ENCODE results near the gene ITGB2. TPM values are rescaled to one million over a fixed set of nuclear protein-coding genes. Genes with fewer than 3 reads are reported as not detected.

Gene ITGB2
- total RNA-seq, 2 experiments from 2014 or later = 242 to 247 TPM

GRCh38 chr21:44912158-44912473 lies 8.6 kb downstream of the ITGB2 start:
- peaks cover 25% of the 10 kb centered on the region for H3K36me3 Mint-ChIP-seq
- H3K9me3 Mint-ChIP-seq = no peaks in the 10 kb centered on the region
- POLR2A ChIA-PET = interaction anchor here (1.4 to 4.6 kb wide), 4 partner anchors 16 to 28 kb away, joined by 4 to 36 read pairs (median 10); partner anchors contain the start of gene SLX9
- peaks cover 64% of the 10 kb centered on the region for H3K4me1 Mint-ChIP-seq (ENCODE audit: low read depth)
- H3K27ac Mint-ChIP-seq = peak overlapping the region; percentile 93
- CTCF ChIA-PET = interaction anchor here (1.3 to 5.9 kb wide), 10 partner anchors 9 to 401 kb away, joined by 3 to 42 read pairs (median 11); partner anchors contain the start of genes ITGB2 and UBE2G2
- intact Hi-C loops (cut with micrococcal nuclease) = loop anchor here (1.0 kb wide), 1 partner anchor 8 kb away; the partner anchor contains the start of gene ITGB2
- H3K4me3 Mint-ChIP-seq = peak overlapping the region; percentile 58
- no peak for DNase-seq
- no peaks in the 10 kb centered on the region for H3K27me3 Mint-ChIP-seq

GRCh38 chr21:44911384-44912157 lies 9.1 kb downstream of the ITGB2 start:
- Mint-ChIP-seq H3K36me3 (peaks cover 26% of the 10 kb centered on the region), H3K27ac (peak overlapping the region; percentile 93), H3K4me1 (ENCODE audit: low read depth) (peaks cover 60% of the 10 kb centered on the region), H3K9me3 (no peaks in the 10 kb centered on the region), H3K27me3 (no peaks in the 10 kb centered on the region), H3K4me3 (peak overlapping the region; percentile 58)
- ChIA-PET POLR2A (interaction anchor here (0.6 to 4.6 kb wide), 4 partner anchors 15 to 166 kb away, joined by 3 to 36 read pairs (median 5); partner anchors contain the start of gene SLX9), CTCF (interaction anchor here (0.8 to 5.9 kb wide), 12 partner anchors 9 to 401 kb away, joined by 3 to 42 read pairs (median 6); partner anchors contain the start of genes ITGB2 and UBE2G2)
- intact Hi-C loops (cut with micrococcal nuclease) = loop anchor here (1.0 kb wide), 1 partner anchor 9 kb away; the partner anchor contains the start of gene ITGB2
- peak; percentile 75 for DNase-seq

- Mint-ChIP-seq H3K27me3 (no peaks in the 10 kb centered on the region), H3K4me1 (ENCODE audit: low read depth) (peaks cover 58% of the 10 kb centered on the region), H3K9me3 (no peaks in the 10 kb centered on the region), H3K27ac (peak overlapping the region; percentile 93), H3K36me3 (peaks cover 31% of the 10 kb centered on the region), H3K4me3 (peak overlapping the region; percentile 58)
- intact Hi-C loops (cut with micrococcal nuclease) = no loop called here
- ChIA-PET POLR2A (interaction anchor here (0.6 to 4.6 kb wide), 4 partner anchors 13 to 166 kb away, joined by 3 to 36 read pairs (median 4); no protein-coding TSS in a partner anchor), CTCF (interaction anchor here (0.8 to 5.9 kb wide), 12 partner anchors 10 to 400 kb away, joined by 3 to 42 read pairs (median 6); partner anchors contain the start of genes ITGB2 and UBE2G2)
- DNase-seq = no peak
Measured at GRCh38 chr21:44911068-44911383, 9.7 kb downstream of the ITGB2 start.

DNA sequence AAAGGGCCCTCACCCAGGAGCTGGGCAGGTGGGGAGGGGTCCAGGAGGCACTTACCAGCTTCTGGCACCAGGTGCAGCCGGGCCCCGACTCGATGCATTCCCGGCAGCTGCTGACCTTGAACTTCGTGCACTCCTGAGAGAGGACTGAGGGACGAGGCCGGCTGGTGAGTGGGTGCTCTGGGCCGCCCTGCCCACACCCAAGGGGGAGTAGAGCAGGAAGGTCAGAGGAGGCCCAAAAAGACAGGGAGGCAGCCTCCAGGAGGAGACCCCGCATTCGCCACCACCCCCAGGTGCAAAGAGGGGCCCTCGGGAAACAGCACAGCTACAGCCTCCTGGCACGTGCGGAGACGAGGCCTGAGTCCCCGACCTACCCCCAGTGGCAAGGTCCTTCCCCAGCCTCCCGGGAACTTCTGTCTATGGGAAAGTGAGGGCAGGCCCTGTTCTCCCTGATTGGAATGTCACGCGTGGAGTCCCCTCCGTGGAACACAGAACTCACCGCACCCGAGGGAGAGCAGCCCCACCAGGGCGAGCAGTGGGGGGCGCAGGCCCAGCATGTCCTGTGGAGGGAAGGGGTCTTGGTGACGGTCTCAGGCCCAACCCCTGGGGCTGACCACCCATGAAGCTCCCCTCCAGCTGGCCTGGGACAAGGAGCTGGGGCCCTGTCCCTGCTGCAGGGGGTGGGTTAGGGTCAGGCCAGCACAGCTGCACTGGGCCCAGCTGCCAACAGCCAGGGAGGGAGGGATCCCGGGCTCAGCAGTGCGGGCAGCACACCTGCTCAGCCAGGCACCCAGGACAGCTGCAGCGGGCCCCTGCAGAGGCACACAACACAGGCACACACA lies 10.3 kb downstream of the ITGB2 start:
- H3K9me3 Mint-ChIP-seq = no peaks in the 10 kb centered on the region
- peaks cover 29% of the 10 kb centered on the region for H3K36me3 Mint-ChIP-seq
- H3K27me3 Mint-ChIP-seq = no peaks in the 10 kb centered on the region
- H3K27ac Mint-ChIP-seq = peak overlapping the region; percentile 93
- H3K4me3 Mint-ChIP-seq = peak overlapping the region; percentile 58
- ChIA-PET CTCF (interaction anchor here (0.8 to 5.9 kb wide), 10 partner anchors 10 to 117 kb away, joined by 3 to 42 read pairs (median 11); partner anchors contain the start of genes ITGB2 and UBE2G2), POLR2A (interaction anchor here (0.6 to 4.6 kb wide), 3 partner anchors 12 to 167 kb away, joined by 3 to 36 read pairs (median 4); no protein-coding TSS in a partner anchor)
- H3K4me1 Mint-ChIP-seq (ENCODE audit: low read depth) = peaks cover 53% of the 10 kb centered on the region
- DNase-seq = no peak
- intact Hi-C loops (cut with micrococcal nuclease) = no loop called here

- Mint-ChIP-seq H3K4me3 (no peak overlapping the region), H3K27me3 (no peaks in the 10 kb centered on the region), H3K27ac (peak overlapping the region; percentile 28), H3K9me3 (no peaks in the 10 kb centered on the region), H3K4me1 (ENCODE audit: low read depth) (peaks cover 48% of the 10 kb centered on the region), H3K36me3 (peaks cover 28% of the 10 kb centered on the region)
- intact Hi-C loops (cut with micrococcal nuclease) = no loop called here
- POLR2A ChIA-PET = no interaction called here
- DNase-seq = no peak
- CTCF ChIA-PET = interaction anchor here (2.9 to 5.9 kb wide), 2 partner anchors 16 to 23 kb away, joined by 19 to 42 read pairs; no protein-coding TSS in a partner anchor
Measured at GRCh38 chr21:44909719-44910118, 11.0 kb downstream of the ITGB2 start.

DNA sequence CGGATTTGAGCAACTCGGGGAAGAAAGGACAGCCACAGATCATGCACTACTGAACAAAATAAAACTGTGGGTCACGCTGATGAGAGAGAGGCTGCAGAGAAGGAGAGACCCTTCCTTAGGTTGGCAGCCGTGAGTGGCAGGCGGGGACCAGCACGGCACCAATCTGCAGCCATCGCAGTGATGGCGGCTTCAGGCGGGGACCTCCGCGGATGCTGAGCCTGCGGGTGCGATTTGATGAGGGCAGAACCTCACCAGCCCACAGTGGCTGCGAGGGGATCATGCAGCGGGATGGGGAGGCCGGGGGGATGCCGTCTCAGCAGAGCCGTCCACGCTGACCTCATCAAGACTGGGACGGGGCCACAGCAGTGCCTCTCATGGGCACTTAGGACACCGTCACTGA lies 11.8 kb downstream of the ITGB2 start:
- Mint-ChIP-seq H3K27ac (peak overlapping the region; percentile 42), H3K36me3 (peaks cover 35% of the 10 kb centered on the region), H3K9me3 (no peaks in the 10 kb centered on the region), H3K4me1 (ENCODE audit: low read depth) (peaks cover 42% of the 10 kb centered on the region), H3K4me3 (no peak overlapping the region), H3K27me3 (no peaks in the 10 kb centered on the region)
- ChIA-PET POLR2A (no interaction called here), CTCF (interaction anchor here (1.6 kb wide), 1 partner anchor 15 kb away, joined by 6 read pairs; no protein-coding TSS in a partner anchor)
- intact Hi-C loops (cut with micrococcal nuclease) = no loop called here
- no peak for DNase-seq

GRCh38 chr21:44907966-44908895 lies 12.5 kb downstream of the ITGB2 start:
- CTCF ChIA-PET = interaction anchor here (1.6 kb wide), 1 partner anchor 15 kb away, joined by 6 read pairs; no protein-coding TSS in a partner anchor
- Mint-ChIP-seq H3K4me3 (no peak overlapping the region), H3K9me3 (no peaks in the 10 kb centered on the region), H3K27me3 (no peaks in the 10 kb centered on the region), H3K4me1 (ENCODE audit: low read depth) (peaks cover 40% of the 10 kb centered on the region), H3K36me3 (peaks cover 39% of the 10 kb centered on the region), H3K27ac (peak overlapping the region; percentile 42)
- no peak for DNase-seq
- POLR2A ChIA-PET = interaction anchor here (0.8 to 1.2 kb wide), 2 partner anchors 12 to 14 kb away, joined by 3 to 4 read pairs; no protein-coding TSS in a partner anchor
- intact Hi-C loops (cut with micrococcal nuclease) = no loop called here

DNA sequence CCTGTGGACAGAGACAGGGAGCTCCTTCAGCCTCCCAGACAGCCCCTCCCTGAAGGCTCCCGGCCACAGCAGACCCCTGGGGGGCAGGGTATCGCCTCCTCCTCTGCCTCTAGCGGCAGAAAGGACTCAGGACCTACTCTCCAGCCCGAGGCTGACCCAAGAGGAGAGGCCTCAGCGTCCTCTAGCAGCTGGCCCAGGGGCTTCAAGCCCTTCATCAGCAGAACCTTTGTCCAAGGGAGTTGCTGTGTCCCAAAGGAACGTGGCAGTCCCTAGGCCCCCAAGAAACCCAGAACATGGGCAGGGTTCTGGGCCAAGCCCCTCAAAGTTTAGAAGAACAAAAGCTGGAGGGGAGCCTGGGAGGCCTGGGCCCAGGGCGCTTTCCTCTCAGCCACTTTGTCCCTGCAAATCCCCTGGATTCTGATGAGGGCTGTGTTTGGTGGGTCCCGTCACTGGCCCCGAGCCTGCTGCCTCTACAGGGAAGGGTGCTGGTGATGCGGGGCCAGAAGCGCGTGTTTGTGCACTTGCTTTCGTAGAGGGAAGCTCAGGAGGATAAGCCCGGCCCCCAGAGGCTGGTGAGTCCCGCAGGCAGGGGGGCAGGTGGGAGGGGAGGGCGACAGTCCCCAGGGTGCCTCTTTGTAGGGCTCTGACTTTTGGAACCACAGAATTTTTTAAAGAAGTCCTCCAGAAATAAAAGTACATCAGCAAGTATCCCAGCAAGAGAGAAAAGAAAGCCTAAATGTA lies 13.3 kb downstream of the ITGB2 start:
- intact Hi-C loops (cut with micrococcal nuclease) = no loop called here
- Mint-ChIP-seq H3K9me3 (no peaks in the 10 kb centered on the region), H3K27me3 (no peaks in the 10 kb centered on the region), H3K4me1 (ENCODE audit: low read depth) (peaks cover 35% of the 10 kb centered on the region), H3K4me3 (no peak overlapping the region), H3K36me3 (peaks cover 47% of the 10 kb centered on the region), H3K27ac (no peak overlapping the region)
- ChIA-PET CTCF (interaction anchor here (1.6 kb wide), 1 partner anchor 14 kb away, joined by 6 read pairs; no protein-coding TSS in a partner anchor), POLR2A (interaction anchor here (0.8 to 1.2 kb wide), 2 partner anchors 12 to 13 kb away, joined by 3 to 4 read pairs; no protein-coding TSS in a partner anchor)
- DNase-seq = no peak

DNA sequence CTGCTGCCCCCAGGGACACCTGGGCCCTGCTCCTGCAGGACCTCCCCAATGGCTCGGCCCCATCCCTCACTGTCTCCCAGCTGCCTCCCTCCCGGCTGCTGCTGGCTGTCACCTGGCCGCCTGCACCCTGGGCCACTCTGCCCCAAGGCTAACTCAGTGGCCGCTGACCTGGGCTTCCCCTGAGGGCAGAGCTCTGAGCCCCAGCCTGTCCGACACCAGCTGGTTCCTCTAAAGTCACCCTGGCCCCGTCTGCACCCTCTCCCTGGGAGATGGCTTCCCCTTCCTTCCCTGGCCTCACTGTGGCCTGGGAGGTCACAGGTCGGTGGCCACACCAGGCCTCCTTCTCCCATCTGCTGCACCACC lies 15.0 kb downstream of the ITGB2 start:
- no peak overlapping the region for H3K27ac Mint-ChIP-seq
- H3K36me3 Mint-ChIP-seq = peaks cover 55% of the 10 kb centered on the region
- ChIA-PET POLR2A (no interaction called here), CTCF (no interaction called here)
- H3K4me1 Mint-ChIP-seq (ENCODE audit: low read depth) = peaks cover 19% of the 10 kb centered on the region
- no peaks in the 10 kb centered on the region for H3K9me3 Mint-ChIP-seq
- intact Hi-C loops (cut with micrococcal nuclease) = no loop called here
- no peaks in the 10 kb centered on the region for H3K27me3 Mint-ChIP-seq
- no peak overlapping the region for H3K4me3 Mint-ChIP-seq
- DNase-seq = no peak

DNA sequence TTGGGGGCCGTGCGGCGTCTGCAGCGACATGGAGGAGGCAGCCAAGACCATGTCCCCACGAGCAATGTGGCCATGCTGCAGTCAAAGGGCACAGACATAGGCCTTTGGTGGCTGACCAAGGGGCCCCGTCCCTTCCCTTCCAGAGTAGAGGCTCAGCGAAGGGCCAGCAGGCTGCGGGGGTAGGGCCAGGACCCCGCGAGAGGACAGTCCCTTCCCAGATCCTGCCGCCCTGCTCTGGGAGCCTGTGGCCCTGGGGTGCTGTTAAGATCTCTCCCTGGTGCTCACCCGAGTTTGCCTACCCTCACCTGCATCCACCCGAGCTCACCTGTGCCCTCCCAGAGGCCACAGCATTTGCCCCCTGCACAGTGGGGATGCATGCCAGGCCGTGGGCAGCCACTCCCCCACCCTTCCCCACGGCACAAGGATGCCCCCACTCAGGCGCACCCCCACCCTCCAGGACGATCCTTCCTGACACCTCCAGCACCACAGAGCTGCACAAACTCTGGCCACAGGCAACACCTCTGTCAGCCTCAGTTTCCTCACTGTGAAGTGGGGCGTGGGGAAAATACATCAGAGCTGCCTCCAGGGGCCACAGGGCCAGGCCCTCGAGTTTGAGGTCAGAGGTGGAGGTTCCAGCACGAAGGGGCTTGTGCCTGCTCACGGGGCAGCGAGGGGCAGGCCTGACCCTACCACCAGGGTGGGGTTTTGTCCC lies 15.5 kb downstream of the ITGB2 start:
- Mint-ChIP-seq H3K36me3 (peaks cover 59% of the 10 kb centered on the region), H3K27ac (no peak overlapping the region), H3K4me3 (no peak overlapping the region), H3K9me3 (no peaks in the 10 kb centered on the region), H3K27me3 (no peaks in the 10 kb centered on the region), H3K4me1 (ENCODE audit: low read depth) (peaks cover 15% of the 10 kb centered on the region)
- CTCF ChIA-PET = no interaction called here
- intact Hi-C loops (cut with micrococcal nuclease) = no loop called here
- POLR2A ChIA-PET = no interaction called here
- no peak for DNase-seq

Measured in activated CD4-positive, alpha-beta memory T cell treated with anti-CD3 and anti-CD28 coated beads for 36 hours (primary cell).